ENCODE measurements around the gene CNR2. TPM values are rescaled to one million over a fixed set of nuclear protein-coding genes. Genes with fewer than 3 reads are reported as not detected.
"Not testable (repeated sequence)": the region's sequence is repeated elsewhere in the genome, so short reads cannot be mapped to it uniquely, and the experiment has no call there.

CNR2 gene
- total RNA-seq (ENCODE audit: unreplicated experiment), result not detected
- long read RNA-seq, result 0 reads

DNA sequence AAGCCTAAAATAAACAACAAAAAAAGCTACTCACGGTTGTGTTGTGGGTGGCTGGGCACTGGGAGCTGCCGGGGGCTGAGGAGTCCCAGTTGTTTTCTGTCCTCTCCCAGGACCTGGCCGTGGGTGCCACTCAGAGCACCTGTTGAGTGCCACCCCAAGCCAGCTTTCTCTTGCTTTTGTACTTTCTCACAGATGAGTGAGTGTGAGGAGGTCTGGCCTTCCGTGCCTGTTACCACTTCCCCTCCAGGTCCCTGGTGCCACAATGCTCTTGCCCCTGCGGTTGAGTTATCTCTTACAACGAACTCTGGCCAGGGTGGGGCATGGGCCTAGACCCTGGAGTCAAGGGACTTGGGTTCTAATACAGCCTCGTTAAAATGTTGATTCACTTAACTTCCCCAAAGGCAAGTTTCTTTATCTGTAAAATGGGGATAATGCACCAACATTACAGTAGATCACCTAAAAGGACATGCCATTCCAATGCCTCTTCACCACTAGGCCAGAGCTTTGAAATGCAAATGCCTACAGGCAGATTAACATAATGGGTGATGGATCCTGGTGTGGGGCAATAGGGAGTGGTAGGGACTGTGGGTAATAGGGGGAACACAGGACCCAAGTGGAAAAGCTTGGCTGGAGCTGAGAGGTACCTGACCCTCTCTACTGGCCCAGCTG lies at the start of gene CNR2:
Gene CNR2 (minus strand): TSS at position 151 of the 669 bp plus-strand sequence. CDS start 37,745 bp downstream, outside the sequence.
- no peak for DNase-seq (ENCODE audit: low spot score)
- no peaks in the 10 kb centered on the region for H3K36me3 Mint-ChIP-seq (ENCODE audit: low read depth, unreplicated experiment)
- H3K27ac Mint-ChIP-seq (ENCODE audit: unreplicated experiment), result no peak within 1 kb of the TSS
- H3K9me3 Mint-ChIP-seq (ENCODE audit: unreplicated experiment), result no peaks in the 10 kb centered on the region
- no peak within 1 kb of the TSS for H3K4me3 Mint-ChIP-seq (ENCODE audit: unreplicated experiment)
- TF ChIP-seq CTCF (IDR thresholded peaks at IDR 0.05; ENCODE audit: unreplicated experiment), result no peak
- no peaks in the 10 kb centered on the region for H3K27me3 Mint-ChIP-seq (ENCODE audit: unreplicated experiment)
- peaks cover 16% of the 10 kb centered on the region for H3K4me1 Mint-ChIP-seq (ENCODE audit: unreplicated experiment)

GRCh38 chr1:23960291-23961020 lies 47.3 kb upstream of the CNR2 start:
- DNase-seq (ENCODE audit: low spot score), result no peak
- Mint-ChIP-seq H3K36me3 (ENCODE audit: low read depth, unreplicated experiment) (peaks cover 8% of the 10 kb centered on the region), H3K4me1 (ENCODE audit: unreplicated experiment) (peaks cover 49% of the 10 kb centered on the region), H3K9me3 (ENCODE audit: unreplicated experiment) (no peaks in the 10 kb centered on the region), H3K27ac (ENCODE audit: unreplicated experiment) (peak overlapping the region; percentile 100), H3K27me3 (ENCODE audit: unreplicated experiment) (peaks cover 5% of the 10 kb centered on the region), H3K4me3 (ENCODE audit: unreplicated experiment) (peak overlapping the region; percentile 99)
- TF ChIP-seq CTCF (IDR thresholded peaks at IDR 0.05; ENCODE audit: unreplicated experiment), result no peak

GRCh38 chr1:23959461-23960290 lies 46.5 kb upstream of the CNR2 start, which contains the start of gene PNRC2:
PNRC2 (plus strand) TSS chr1:23959828; CDS start chr1:23961458, 1,630 bp downstream.
- peaks cover 9% of the 10 kb centered on the region for H3K27me3 Mint-ChIP-seq (ENCODE audit: unreplicated experiment)
- H3K9me3 Mint-ChIP-seq (ENCODE audit: unreplicated experiment), result no peaks in the 10 kb centered on the region
- peaks cover 49% of the 10 kb centered on the region for H3K4me1 Mint-ChIP-seq (ENCODE audit: unreplicated experiment)
- DNase-seq (ENCODE audit: low spot score), result peak; percentile 97
- H3K4me3 Mint-ChIP-seq (ENCODE audit: unreplicated experiment), result peak within 1 kb of the TSS; percentile 99
- no peak for TF ChIP-seq CTCF (IDR thresholded peaks at IDR 0.05; ENCODE audit: unreplicated experiment)
- H3K27ac Mint-ChIP-seq (ENCODE audit: unreplicated experiment), result peak within 1 kb of the TSS; percentile 100
- H3K36me3 Mint-ChIP-seq (ENCODE audit: low read depth, unreplicated experiment), result peaks cover 8% of the 10 kb centered on the region

DNA sequence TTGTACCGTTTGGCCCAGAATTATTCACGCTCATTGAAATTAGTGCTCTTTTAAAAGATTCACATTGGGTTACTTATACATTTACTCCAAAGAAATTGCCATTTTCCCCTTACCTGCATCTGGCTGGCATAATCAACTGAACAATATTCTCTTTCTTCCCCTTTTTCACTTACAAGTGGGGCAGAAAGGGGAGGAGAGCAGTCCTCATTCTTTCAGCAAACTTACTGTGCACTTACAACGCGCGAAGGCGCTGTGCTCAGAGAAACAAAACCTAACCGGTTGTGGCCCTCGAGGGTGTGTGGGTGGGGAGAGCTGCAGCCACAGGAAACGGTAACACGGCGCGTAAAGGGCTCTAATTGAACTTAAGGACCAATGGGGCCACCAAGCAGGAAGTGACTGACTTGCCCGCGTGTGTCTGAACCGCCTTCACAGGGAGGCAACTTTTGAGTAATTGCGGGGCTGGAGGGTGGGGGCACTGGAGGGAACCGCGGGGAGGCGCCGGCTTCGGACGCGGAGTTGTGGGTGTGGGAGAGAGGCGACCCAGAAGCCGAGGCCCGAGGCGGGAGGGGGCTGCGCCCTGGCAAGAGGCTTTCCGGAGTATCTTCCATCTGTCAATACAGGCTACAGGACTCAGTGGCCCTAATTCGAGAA lies 45.8 kb upstream of the CNR2 start:
- no peak for TF ChIP-seq CTCF (IDR thresholded peaks at IDR 0.05; ENCODE audit: unreplicated experiment)
- H3K4me1 Mint-ChIP-seq (ENCODE audit: unreplicated experiment), result peaks cover 48% of the 10 kb centered on the region

GRCh38 chr1:23958040-23958809 lies 45.1 kb upstream of the CNR2 start:
- peak overlapping the region; percentile 99 for H3K4me3 Mint-ChIP-seq (ENCODE audit: unreplicated experiment)
- H3K4me1 Mint-ChIP-seq (ENCODE audit: unreplicated experiment), result peaks cover 46% of the 10 kb centered on the region
- not testable (repeated sequence) for H3K27me3 Mint-ChIP-seq (ENCODE audit: unreplicated experiment); DNase-seq (ENCODE audit: low spot score); H3K36me3 Mint-ChIP-seq (ENCODE audit: low read depth, unreplicated experiment); H3K9me3 Mint-ChIP-seq (ENCODE audit: unreplicated experiment)
- peak overlapping the region; percentile 100 for H3K27ac Mint-ChIP-seq (ENCODE audit: unreplicated experiment)

More for the DNA sequence above, 45.8 kb upstream of the CNR2 start:
- Mint-ChIP-seq H3K27ac (ENCODE audit: unreplicated experiment) (peak overlapping the region; percentile 100), H3K27me3 (ENCODE audit: unreplicated experiment) (peaks cover 9% of the 10 kb centered on the region), H3K4me3 (ENCODE audit: unreplicated experiment) (peak overlapping the region; percentile 99), H3K36me3 (ENCODE audit: low read depth, unreplicated experiment) (peaks cover 8% of the 10 kb centered on the region), H3K9me3 (ENCODE audit: unreplicated experiment) (no peaks in the 10 kb centered on the region)
- DNase-seq (ENCODE audit: low spot score), result peak; percentile 71
